ENCODE data around the gene IGF2BP2. TPM values are rescaled to one million over a fixed set of nuclear protein-coding genes. Genes with fewer than 3 reads are reported as not detected.
A peak's percentile ranks its signal among the peaks of the same experiment; 100 is the strongest.

IGF2BP2 gene
- total and polyA plus RNA-seq, 9 of the 15 experiments (the other 6 are each of a cell fraction or from before 2014, with no cell fraction given), result 3.2 to 59.6 (median 30.5) TPM

DNA sequence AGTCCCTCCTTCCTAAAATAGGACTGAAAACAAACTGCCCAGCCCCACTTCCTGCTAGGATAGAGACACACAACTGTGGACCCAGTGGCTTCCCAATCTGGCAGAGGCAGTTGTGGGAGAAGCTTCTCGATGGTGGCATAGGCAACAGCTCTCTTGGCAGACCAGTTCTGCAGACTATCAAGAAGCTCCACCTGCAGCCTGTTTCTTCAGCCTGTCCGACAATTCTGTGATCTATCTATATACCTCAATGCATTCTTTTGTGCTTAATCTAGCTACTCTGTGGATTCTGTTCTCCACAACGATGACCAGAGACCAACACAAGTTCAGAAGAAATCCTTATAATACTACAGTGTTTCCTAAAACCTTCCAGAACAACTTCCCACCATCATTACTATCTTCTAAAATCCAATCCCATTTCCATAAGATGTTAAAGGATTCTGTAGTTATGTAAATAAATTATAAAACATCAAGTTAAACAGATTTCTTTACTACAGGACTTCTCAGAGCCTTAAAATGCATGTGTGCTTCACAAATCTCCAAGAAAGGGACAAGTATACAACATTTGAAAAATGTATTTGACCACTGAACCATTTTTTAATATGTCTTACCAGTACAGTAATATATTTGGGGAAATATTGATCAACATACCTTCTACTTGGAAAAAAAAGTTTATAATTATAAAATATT is 57.7 kb downstream of the IGF2BP2 start:
- POLR2A ChIA-PET, result interaction anchor here (0.7 to 1.2 kb wide), 3 partner anchors 13 to 176 kb away, joined by 3 read pairs; no protein-coding TSS in a partner anchor
- H3K79me2 ChIP-seq (ENCODE audit: control insufficient read depth, insufficient read depth, low read length), result peaks cover 89% of the 10 kb centered on the region
- in situ Hi-C loops (cut with MboI), result no loop called here
- FAIRE-seq (peak; percentile 58), ATAC-seq (peak; percentile 15; the same call in 2 of the 3 replicates), DNase-seq (ENCODE audit: extremely low read depth in 1 of 4, low spot score in 3 of 4) (no peak)
- H3K4me3 ChIP-seq, result no peak overlapping the region
- H3K27ac ChIP-seq (ENCODE audit: extremely low read depth, low read depth, low read length), result no peak overlapping the region; the same call in 2 of the 3 replicates
- no peaks in the 10 kb centered on the region for H3K9me3 ChIP-seq (replicated peaks; ENCODE audit: control insufficient read depth, insufficient read depth, low read depth, low read length)
- BruUV-seq (replicated peaks), result no TSS peak
- CTCF ChIA-PET (ENCODE audit: low intra/inter-chr PET ratio), result no interaction called here
- TF ChIP-seq ZNF830 (CRISPR knock-in tag; IDR thresholded peaks at IDR 0.05), result no peak
- TF ChIP-seq, protein P1, sequence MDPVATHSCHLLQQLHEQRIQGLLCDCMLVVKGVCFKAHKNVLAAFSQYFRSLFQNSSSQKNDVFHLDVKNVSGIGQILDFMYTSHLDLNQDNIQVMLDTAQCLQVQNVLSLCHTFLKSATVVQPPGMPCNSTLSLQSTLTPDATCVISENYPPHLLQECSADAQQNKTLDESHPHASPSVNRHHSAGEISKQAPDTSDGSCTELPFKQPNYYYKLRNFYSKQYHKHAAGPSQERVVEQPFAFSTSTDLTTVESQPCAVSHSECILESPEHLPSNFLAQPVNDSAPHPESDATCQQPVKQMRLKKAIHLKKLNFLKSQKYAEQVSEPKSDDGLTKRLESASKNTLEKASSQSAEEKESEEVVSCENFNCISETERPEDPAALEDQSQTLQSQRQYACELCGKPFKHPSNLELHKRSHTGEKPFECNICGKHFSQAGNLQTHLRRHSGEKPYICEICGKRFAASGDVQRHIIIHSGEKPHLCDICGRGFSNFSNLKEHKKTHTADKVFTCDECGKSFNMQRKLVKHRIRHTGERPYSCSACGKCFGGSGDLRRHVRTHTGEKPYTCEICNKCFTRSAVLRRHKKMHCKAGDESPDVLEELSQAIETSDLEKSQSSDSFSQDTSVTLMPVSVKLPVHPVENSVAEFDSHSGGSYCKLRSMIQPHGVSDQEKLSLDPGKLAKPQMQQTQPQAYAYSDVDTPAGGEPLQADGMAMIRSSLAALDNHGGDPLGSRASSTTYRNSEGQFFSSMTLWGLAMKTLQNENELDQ (CRISPR knock-in tag; IDR thresholded peaks at IDR 0.05; ENCODE audit: borderline replicate concordance), result no peak
- TF ChIP-seq RBM25 (IDR thresholded peaks at IDR 0.05; ENCODE audit: low read depth, low read length, severe bottlenecking), result peak; percentile 25
- TF ChIP-seq KDM4B (IDR thresholded peaks at IDR 0.05; ENCODE audit: borderline replicate concordance in 2 of 2, low read depth in 1 of 2), result no peak
- no peak for TF ChIP-seq ZNF79 (CRISPR knock-in tag; IDR thresholded peaks at IDR 0.05; ENCODE audit: low read depth)
- no peak for TF ChIP-seq CTBP1 (IDR thresholded peaks at IDR 0.05; ENCODE audit: borderline replicate concordance)
- TF ChIP-seq ZNF239 (CRISPR knock-in tag; IDR thresholded peaks at IDR 0.05), result peak; percentile 91
- TF ChIP-seq ZNF75A (CRISPR knock-in tag; IDR thresholded peaks at IDR 0.05), result peak; percentile 93
- no peak for TF ChIP-seq TAF7 (tag; IDR thresholded peaks at IDR 0.05)
- no peak for TF ChIP-seq DACH1 (IDR thresholded peaks at IDR 0.05; ENCODE audit: partially characterized antibody)
- no peak for TF ChIP-seq SLC30A9 (CRISPR knock-in tag; IDR thresholded peaks at IDR 0.05)
- no peak for TF ChIP-seq HDGF (IDR thresholded peaks at IDR 0.05)
- TF ChIP-seq ELF4 (CRISPR knock-in tag; IDR thresholded peaks at IDR 0.05), result no peak
- TF ChIP-seq ELF1 (tag; IDR thresholded peaks at IDR 0.05), result 0 out of 2 replicates have a peak, but pooled peaks have one; percentile 8
- intact Hi-C loops (cut with micrococcal nuclease), result loop anchor here (5.0 kb wide), 2 partner anchors 55 to 90 kb away; no protein-coding TSS in a partner anchor
- H3K9me1 ChIP-seq (ENCODE audit: control insufficient read depth, insufficient read depth, low read length), result no peaks in the 10 kb centered on the region
- no peaks in the 10 kb centered on the region for H3K36me3 ChIP-seq (ENCODE audit: control insufficient read depth, insufficient read depth, low read length)
- peaks cover 16% of the 10 kb centered on the region for H4K20me1 ChIP-seq (replicated peaks; ENCODE audit: control insufficient read depth, insufficient read depth, low read length)
- H3K4me2 ChIP-seq (ENCODE audit: insufficient read depth, low read length), result peak overlapping the region; percentile 34
- H3K4me1 ChIP-seq (replicated peaks in 1 of 2; ENCODE audit: control insufficient read depth in 2 of 2, insufficient read depth in 2 of 2, low read length in 2 of 2), result peaks cover 4 to 25% of the 10 kb centered on the region in 2 experiments; a peak in 4 of 5 replicates
- no peaks in the 10 kb centered on the region for H3K27me3 ChIP-seq (ENCODE audit: control insufficient read depth in 2 of 2, insufficient read depth in 2 of 2, low read length in 2 of 2)
- WGBS (ENCODE audit: insufficient coverage, low coverage, missing lambda C conversion rate), result 17% methylated on average over 3 of the region's 3 CpGs
- H2AFZ ChIP-seq (ENCODE audit: low read depth, low read length), result no peak overlapping the region
- peak overlapping the region in 1 of 2 experiments; percentile 23; a peak in 1 of 4 replicates for H3K9ac ChIP-seq (ENCODE audit: insufficient read depth in 1 of 2, low read depth in 2 of 2, low read length in 2 of 2)
